Measurements from ENCODE around the gene LAX1.
"Not testable (repeated sequence)": the region's sequence is repeated elsewhere in the genome, so short reads cannot be mapped to it uniquely, and the experiment has no call there.

LAX1 gene

DNA sequence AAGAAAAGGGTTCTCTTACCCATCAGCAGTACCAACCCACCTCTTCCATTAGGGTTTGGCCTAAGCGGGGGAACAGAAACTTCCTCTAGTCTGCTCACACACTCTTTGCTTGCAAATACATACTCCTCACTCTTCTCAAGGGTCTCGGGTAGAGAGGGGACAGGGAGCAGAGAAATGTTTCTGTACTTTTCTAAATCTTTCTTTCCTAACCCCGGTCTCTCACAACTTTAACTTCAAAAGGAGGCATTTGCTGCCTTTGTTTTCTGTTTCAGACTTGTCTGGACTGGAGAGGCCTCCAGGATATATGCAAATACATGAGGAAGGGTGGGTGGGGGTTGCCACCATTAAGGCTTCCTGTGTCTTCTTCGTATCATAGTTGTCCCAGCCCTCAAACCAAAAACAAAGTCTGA is 10.5 kb upstream of the LAX1 start:
- TF ChIP-seq, protein P1, sequence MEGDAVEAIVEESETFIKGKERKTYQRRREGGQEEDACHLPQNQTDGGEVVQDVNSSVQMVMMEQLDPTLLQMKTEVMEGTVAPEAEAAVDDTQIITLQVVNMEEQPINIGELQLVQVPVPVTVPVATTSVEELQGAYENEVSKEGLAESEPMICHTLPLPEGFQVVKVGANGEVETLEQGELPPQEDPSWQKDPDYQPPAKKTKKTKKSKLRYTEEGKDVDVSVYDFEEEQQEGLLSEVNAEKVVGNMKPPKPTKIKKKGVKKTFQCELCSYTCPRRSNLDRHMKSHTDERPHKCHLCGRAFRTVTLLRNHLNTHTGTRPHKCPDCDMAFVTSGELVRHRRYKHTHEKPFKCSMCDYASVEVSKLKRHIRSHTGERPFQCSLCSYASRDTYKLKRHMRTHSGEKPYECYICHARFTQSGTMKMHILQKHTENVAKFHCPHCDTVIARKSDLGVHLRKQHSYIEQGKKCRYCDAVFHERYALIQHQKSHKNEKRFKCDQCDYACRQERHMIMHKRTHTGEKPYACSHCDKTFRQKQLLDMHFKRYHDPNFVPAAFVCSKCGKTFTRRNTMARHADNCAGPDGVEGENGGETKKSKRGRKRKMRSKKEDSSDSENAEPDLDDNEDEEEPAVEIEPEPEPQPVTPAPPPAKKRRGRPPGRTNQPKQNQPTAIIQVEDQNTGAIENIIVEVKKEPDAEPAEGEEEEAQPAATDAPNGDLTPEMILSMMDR (IDR thresholded peaks at IDR 0.05; ENCODE audit: low read depth, low read length, missing control alignments), result no peak
- in situ Hi-C loops (cut with HindIII; ENCODE audit: low sequenced_read_pairs), result no loop called here
- DNase-seq (ENCODE audit: low read depth), result no peak
- H3K4me3 ChIP-seq (ENCODE audit: low read depth, low read length), result no peak overlapping the region

DNA sequence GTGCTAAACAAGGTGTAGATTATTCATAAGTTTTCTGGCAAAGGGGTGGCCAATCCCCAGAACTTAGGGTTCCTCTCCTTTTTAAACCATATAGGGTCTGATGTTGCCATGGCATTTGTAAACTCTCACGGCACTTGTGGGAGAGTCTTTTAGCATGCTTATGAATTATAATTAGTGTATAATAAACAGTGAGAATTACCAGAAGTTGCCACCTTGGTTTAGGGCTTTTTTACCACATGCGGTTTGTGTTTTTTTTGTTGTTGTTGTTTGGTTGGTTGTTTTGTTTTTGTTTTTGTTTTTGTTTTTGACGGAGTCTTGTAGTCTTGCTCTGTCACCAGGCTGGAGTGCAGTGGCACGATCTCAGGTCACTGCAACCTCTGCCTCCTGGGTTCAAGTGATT is 8.9 kb upstream of the LAX1 start:
- in situ Hi-C loops (cut with HindIII; ENCODE audit: low sequenced_read_pairs), result no loop called here
- TF ChIP-seq, protein P1 (IDR thresholded peaks at IDR 0.05; ENCODE audit: low read depth, low read length, missing control alignments), result no peak
- H3K4me3 ChIP-seq (ENCODE audit: low read depth, low read length), result no peak overlapping the region
- DNase-seq (ENCODE audit: low read depth), result no peak

DNA sequence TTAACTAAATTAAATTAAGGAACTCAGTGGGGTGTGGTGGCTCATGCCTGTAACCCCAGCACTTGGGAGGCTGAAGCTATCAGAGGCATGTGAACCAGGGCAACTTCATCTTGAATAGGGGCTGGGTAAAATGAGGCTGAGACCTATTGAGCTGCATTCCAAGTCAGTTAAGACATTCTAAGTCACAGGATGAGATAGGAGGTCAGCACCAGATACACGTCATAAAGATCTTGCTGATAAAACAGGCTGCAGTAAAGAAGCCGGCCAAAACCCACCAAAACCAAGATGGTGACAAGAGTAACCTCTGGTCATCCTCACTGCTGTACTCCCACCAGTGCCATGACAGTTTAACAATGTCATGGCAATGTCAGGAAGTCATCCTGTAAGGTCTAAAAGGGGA is 6.2 kb upstream of the LAX1 start:
- DNase-seq (ENCODE audit: low read depth); in situ Hi-C loops (cut with HindIII; ENCODE audit: low sequenced_read_pairs): not testable (repeated sequence)

DNA sequence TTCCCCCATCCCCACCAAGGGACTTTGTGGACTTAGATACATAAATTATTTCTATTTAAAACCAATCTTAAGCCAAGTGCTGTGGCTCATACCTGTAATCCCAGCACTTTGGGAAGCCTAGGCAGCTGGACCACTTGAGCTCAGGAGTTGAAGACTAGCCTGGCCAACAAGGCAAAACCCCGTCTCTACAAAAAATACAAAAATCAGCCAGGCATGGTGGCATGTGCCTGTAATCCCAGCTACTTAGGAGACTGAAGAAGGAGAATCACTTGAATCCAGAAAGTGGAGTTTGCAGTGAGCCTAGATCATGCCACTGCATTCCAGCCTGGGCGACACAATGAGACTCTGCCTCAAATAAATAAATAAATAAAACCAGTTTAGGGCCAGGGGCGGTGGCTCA is 4.5 kb upstream of the LAX1 start:
- in situ Hi-C loops (cut with HindIII; ENCODE audit: low sequenced_read_pairs), result no loop called here
- no peak for DNase-seq (ENCODE audit: low read depth)
- TF ChIP-seq, protein P1 (IDR thresholded peaks at IDR 0.05; ENCODE audit: low read depth, low read length, missing control alignments), result no peak
- H3K4me3 ChIP-seq (ENCODE audit: low read depth, low read length), result no peak overlapping the region

More for the DNA sequence above, 6.2 kb upstream of the LAX1 start:
- H3K4me3 ChIP-seq (ENCODE audit: low read depth, low read length), result not testable (repeated sequence)

DNA sequence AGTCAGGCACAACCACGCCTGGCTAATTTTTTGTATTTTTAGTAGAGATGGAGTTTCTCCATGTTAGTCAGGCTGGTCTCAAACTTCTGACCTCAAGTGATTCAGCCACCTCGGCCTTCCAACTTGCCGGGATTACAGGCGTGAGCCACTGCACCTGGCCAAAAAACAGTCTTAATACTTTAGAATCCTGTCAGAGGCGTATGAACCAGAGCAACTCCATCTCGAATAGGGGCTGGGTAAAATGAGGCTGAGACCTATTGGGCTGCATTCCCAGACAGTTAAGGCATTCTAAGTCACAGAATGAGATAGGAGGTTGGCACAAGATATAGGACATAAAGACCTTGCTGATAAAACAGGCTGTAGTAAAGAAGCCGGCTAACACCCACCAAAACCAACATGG is 3.0 kb upstream of the LAX1 start:
- H3K4me3 ChIP-seq (ENCODE audit: low read depth, low read length); in situ Hi-C loops (cut with HindIII; ENCODE audit: low sequenced_read_pairs); DNase-seq (ENCODE audit: low read depth): not testable (repeated sequence)

DNA sequence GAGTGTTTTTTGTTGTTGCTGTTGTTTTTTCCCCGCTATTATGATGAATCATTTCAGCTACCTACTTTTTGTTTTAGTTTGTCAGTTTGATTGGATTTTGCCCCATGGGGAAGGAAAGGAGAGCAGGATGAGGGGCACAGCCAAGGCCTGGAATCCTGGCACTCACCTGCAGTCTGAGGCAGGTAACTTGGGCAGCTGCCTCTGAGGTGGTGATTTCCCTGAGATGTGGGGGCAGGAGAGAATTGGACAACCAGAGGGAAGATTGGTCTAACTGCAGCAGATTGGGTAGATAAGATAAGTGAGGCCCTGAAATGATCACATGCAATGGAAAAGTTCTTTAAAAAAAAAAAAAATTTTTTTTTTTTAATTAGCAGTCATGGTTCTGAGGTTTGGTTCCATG is 1.5 kb upstream of the LAX1 start:
- H3K4me3 ChIP-seq (ENCODE audit: low read depth, low read length), result no peak overlapping the region
- in situ Hi-C loops (cut with HindIII; ENCODE audit: low sequenced_read_pairs), result no loop called here
- TF ChIP-seq, protein P1 (IDR thresholded peaks at IDR 0.05; ENCODE audit: low read depth, low read length, missing control alignments), result no peak
- no peak for DNase-seq (ENCODE audit: low read depth)

DNA sequence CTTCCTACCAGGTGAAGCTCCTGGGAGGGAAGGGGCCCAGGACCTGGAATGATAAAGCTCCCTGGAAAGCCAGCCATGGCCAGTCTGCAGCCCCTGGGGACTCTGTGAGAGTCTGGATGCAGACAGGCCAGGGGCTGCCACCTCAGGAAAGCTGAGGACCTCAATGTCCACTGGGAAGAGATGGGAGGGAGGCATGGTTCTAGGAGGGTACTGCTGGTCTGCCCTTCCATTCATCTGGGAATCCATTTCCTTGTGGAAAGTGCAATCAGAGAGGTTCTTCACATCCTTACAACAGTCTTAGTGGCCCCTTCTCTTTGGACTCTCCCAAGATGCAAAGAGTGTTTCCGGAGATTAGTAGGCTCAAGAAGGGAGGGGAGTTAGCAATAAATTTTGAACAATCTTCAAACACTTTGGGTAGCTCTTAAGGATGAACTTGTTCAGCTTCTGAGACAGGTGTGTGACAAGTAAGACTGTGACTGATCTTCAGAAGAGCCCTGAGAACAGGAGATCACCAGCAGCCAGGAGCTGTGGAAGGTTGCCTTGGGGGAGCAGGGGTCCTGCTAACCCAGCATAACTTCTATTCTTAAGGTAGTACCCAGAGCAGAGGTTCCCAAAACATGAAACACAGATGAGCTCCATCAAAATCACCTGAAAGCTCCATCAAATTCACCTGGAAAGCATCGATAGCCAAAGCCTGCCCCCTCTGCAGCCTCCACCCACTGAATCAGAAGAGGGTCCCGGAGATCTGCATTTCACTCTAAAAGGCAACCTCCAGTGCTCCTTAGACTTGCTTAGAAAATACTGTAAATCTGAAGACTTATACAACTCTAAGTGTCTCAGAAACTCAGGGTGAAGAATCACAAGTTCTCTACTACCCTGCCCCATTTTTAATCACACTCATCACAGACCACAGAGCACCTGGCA is 616 bp upstream of the LAX1 start:
- H3K4me3 ChIP-seq (ENCODE audit: low read depth, low read length), result no peak overlapping the region
- DNase-seq (ENCODE audit: low read depth), result no peak
- TF ChIP-seq, protein P1 (IDR thresholded peaks at IDR 0.05; ENCODE audit: low read depth, low read length, missing control alignments), result no peak
- in situ Hi-C loops (cut with HindIII; ENCODE audit: low sequenced_read_pairs), result no loop called here

Measured in astrocyte of the cerebellum (primary cell).